Subcutaneous abdominal adipose tissue (tissue), 5 donors: ENCODE data around the gene ANKRD66.

Experiments used
- H3K27ac ChIP-seq: one replicate; pipeline ENCODE4 v1.7.0; 2013; ENCODE audit warnings: low read depth, mild to moderate bottlenecking, inconsistent platforms, low read length, moderate library complexity
- H3K27me3 ChIP-seq, 5 donors: one replicate each; pipeline ENCODE4 v1.7.0; 2013; ENCODE audit warnings: low read length in 5 of 5, inconsistent platforms in 1 of 5; ENCODE audit not compliant: control insufficient read depth in 5 of 5, insufficient read depth in 4 of 5
- H3K36me3 ChIP-seq, 5 donors: one replicate each; pipeline ENCODE4 v1.7.0; 2013; ENCODE audit warnings: low read length in 5 of 5; ENCODE audit not compliant: control insufficient read depth in 5 of 5, insufficient read depth in 5 of 5
- H3K4me1 ChIP-seq, 5 donors: one replicate each; pipeline ENCODE4 v1.7.0; 2013; ENCODE audit warnings: low read length in 5 of 5, mild to moderate bottlenecking in 3 of 5, moderate library complexity in 1 of 5; ENCODE audit not compliant: control insufficient read depth in 5 of 5, insufficient read depth in 5 of 5
- H3K4me3 ChIP-seq, 5 donors: one replicate each; pipeline ENCODE4 v1.7.0; 2013; ENCODE audit warnings: low read length in 5 of 5, low read depth in 1 of 5
- H3K9ac ChIP-seq, 5 donors: one replicate each; pipeline ENCODE4 v1.7.0; 2013; ENCODE audit warnings: low read length in 5 of 5, mild to moderate bottlenecking in 4 of 5, moderate library complexity in 3 of 5
- H3K9me3 ChIP-seq, 5 donors: one replicate each; pipeline ENCODE4 v1.7.0; 2013; ENCODE audit warnings: low read length in 5 of 5; ENCODE audit not compliant: control insufficient read depth in 5 of 5
- donor health status: healthy.
- donor health status: healthy.
- donor health status: healthy.
- donor health status: healthy.
- donor health status: healthy.

ANKRD66 gene

DNA sequence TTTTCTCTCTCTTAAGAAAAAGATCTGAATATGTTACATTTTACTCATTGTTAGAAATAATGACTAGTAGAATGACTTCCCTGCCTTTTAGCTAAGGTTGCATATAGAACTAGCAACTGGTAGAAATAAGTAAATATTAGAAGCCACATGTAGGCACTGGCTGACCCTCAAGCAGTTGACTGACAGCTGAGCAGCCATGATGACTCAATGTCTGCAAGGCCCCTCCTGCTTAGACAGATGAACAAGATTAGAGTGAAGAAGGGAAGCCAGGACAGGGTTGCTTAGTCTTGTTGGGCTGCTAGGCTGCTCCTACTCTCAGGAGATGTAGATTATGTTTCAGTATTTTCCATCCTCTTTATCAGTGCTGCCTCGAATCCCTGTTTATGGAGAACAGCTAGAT is 52.9 kb downstream of the ANKRD66 start:
- Histone ChIP-seq H3K27ac (no peak overlapping the region), H3K4me3 (no peak overlapping the region), H3K9me3 (no peaks in the 10 kb centered on the region), H3K27me3 (no peaks in the 10 kb centered on the region), H3K4me1 (no peaks in the 10 kb centered on the region), H3K36me3 (no peaks in the 10 kb centered on the region), H3K9ac (no peak overlapping the region)

- Histone ChIP-seq H3K27me3 (no peaks in the 10 kb centered on the region), H3K9ac (no peak overlapping the region), H3K4me3 (no peak overlapping the region), H3K27ac (no peak overlapping the region), H3K4me1 (no peaks in the 10 kb centered on the region), H3K36me3 (no peaks in the 10 kb centered on the region), H3K9me3 (peaks cover 0 to 4% (median 0%) of the 10 kb centered on the region in 5 donors)
Measured at GRCh38 chr6:46808806-46809205, 62.1 kb downstream of the ANKRD66 start.
